Esophagus squamous epithelium (tissue), 5 donors: ENCODE data around the gene MON1A. TPM values are rescaled to one million over a fixed set of nuclear protein-coding genes. Genes with fewer than 3 reads are reported as not detected.
A peak's percentile ranks its signal among the peaks of the same experiment; 100 is the strongest.
"Not testable (repeated sequence)": the region's sequence is repeated elsewhere in the genome, so short reads cannot be mapped to it uniquely, and the experiment has no call there.

Experiments
- DNase-seq: peaks from one replicate; lab custom pipeline; 2025; lab: John Stamatoyannopoulos, UW
- H3K27ac ChIP-seq, 4 donors: fragments of 200-600 bp; sonication (generic); one replicate each; pipeline ENCODE4 v1.5.1; 2016 to 2019; ENCODE audit warnings: mild to moderate bottlenecking in 1 of 4
- H3K27me3 ChIP-seq, 4 donors: fragments of 200-600 bp; sonication (generic); 1 replicate in 3 of 4; 2 replicates in 1 of 4; pipeline versions ENCODE4 v1.5.1 to v1.6.0; 2017 to 2021; ENCODE audit warnings: antibody characterized with exemption in 1 of 4
- H3K36me3 ChIP-seq, 3 donors: fragments of 200-600 bp; sonication (generic); one replicate each; pipeline ENCODE4 v1.5.1; 2016 to 2019
- H3K4me1 ChIP-seq, 3 donors: fragments of 200-600 bp; sonication (generic); one replicate each; pipeline ENCODE4 v1.5.1; 2017 to 2019
- H3K4me3 ChIP-seq, 4 donors: fragments of 200-600 bp; sonication (generic); 1 replicate in 3 of 4; 2 replicates in 1 of 4; pipeline ENCODE4 v1.5.1; 2016 to 2019; ENCODE audit warnings: mild to moderate bottlenecking in 2 of 4, moderate library complexity in 1 of 4
- H3K9me3 ChIP-seq, 3 donors: fragments of 200-600 bp; sonication (generic); one replicate each; pipeline ENCODE4 v1.5.1; 2016 to 2019
- CTCF ChIP-seq, 6 experiments: fragments of 450-650 bp in 4 of 6; fragments of 200-600 bp in 2 of 6; sonication (generic) in 2 of 6; IDR thresholded peaks; one replicate each; pipeline ENCODE4 v1.5.1; 2016 to 2019; ENCODE audit warnings: antibody characterized with exemption in 6 of 6, mild to moderate bottlenecking in 4 of 6, moderate library complexity in 4 of 6
- POLR2A ChIP-seq, 4 donors: fragments of 450-650 bp; IDR thresholded peaks; one replicate each; pipeline ENCODE4 v1.6.1; 2017; ENCODE audit warnings: antibody characterized with exemption in 4 of 4, mild to moderate bottlenecking in 4 of 4, moderate library complexity in 3 of 4
- WGBS, 2 donors: methylation state at CpG; one replicate each; pipeline ENCODE4 v1.1.5; 2018; 5-methylcytosine and 5-hydroxymethylcytosine counted together
- intact Hi-C: fragments of 100-400 bp; cut with DNase I; formaldehyde crosslinking; loops from one replicate; pipeline ENCODE4 v1.15.0; 2022
- total RNA-seq, 4 donors: library from RNA; depleted of rRNA; stranded (reverse); fragments of >200 nt; gene quantifications; one replicate each; pipeline ENCODE4 v1.1.0, GENCODE V29; 2016
- donor health status: DM: yes; HTN: yes; CAD: no.

MON1A gene
- total RNA-seq, 4 donors from 2014 or later, result 12.9 to 17.2 (median 14.1) TPM

GRCh38 chr3:49910409-49911123 lies 19.0 kb downstream of the MON1A start:
- no peak for TF ChIP-seq POLR2A (IDR thresholded peaks at IDR 0.05)
- no peak for TF ChIP-seq CTCF (IDR thresholded peaks at IDR 0.05)
- Histone ChIP-seq H3K36me3 (peaks cover 0 to 50% (median 14%) of the 10 kb centered on the region in 3 donors), H3K4me1 (peaks cover 11 to 24% (median 16%) of the 10 kb centered on the region in 3 donors), H3K4me3 (no peak overlapping the region), H3K27ac (no peak overlapping the region), H3K9me3 (no peaks in the 10 kb centered on the region), H3K27me3 (no peaks in the 10 kb centered on the region)
- intact Hi-C loops, result no loop called here
- no peak for DNase-seq
- WGBS, 2 donors, result 89 to 93% methylated on average over 19 to 38 of the region's 48 CpGs

DNA sequence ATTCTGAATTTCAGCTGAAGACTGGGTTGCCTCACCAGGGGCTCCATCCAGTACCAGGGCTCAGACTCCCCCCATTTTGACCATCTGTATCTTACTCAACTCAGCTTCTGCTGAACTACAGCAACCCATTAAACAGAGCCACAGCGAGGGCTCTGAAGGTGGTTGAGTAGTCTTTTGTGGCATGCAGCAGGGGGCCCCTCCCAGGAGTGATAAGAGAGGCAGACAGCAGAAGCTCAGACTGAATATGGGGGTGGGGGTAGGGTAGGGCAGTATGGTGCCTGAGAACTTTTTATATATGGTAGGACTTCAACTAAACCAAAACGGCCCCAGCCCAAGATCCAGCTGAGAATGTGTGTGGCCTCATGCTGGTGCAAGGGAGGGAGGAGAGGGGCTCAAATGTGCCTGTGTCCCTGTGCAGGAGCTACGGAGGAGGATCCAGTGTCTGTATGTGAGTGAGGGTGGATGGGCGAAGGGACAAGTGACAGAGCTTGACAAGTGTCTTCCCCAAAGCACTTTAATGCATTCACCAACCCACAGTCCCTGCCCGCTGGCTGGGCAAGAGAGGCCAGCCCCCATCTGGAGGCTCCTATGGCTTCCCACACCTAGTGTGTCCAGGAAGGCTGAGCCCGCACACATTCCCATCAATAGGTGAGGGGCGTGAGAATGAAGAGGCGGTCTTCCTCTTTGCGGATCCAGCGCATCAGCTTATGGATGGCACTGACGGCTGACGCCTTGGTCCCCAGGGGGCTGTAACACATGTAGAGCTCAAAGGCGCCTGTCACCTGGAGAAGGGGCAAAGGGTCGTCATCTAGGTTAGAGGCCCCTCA lies 21.0 kb downstream of the MON1A start:
- intact Hi-C loops, result no loop called here
- no peak for TF ChIP-seq CTCF (IDR thresholded peaks at IDR 0.05)
- TF ChIP-seq POLR2A (IDR thresholded peaks at IDR 0.05), result no peak
- no peak for DNase-seq
- H3K9me3 ChIP-seq, result no peaks in the 10 kb centered on the region
- no peak overlapping the region for H3K4me3 ChIP-seq
- H3K27me3 ChIP-seq, result no peaks in the 10 kb centered on the region
- 86 to 92% methylated on average over 5 of the region's 14 CpGs for WGBS, 2 donors
- H3K27ac ChIP-seq, result no peak overlapping the region
- peaks cover 0 to 50% (median 14%) of the 10 kb centered on the region in 3 donors for H3K36me3 ChIP-seq
- peaks cover 15 to 33% (median 29%) of the 10 kb centered on the region in 3 donors for H3K4me1 ChIP-seq

GRCh38 chr3:49906073-49906743 lies 23.4 kb downstream of the MON1A start:
- WGBS, 2 donors, result 2 to 22% methylated on average over 6 to 7 of the region's 15 CpGs
- Histone ChIP-seq H3K27me3 (no peaks in the 10 kb centered on the region), H3K36me3 (peaks cover 0 to 30% (median 14%) of the 10 kb centered on the region in 3 donors), H3K4me1 (peaks cover 37 to 57% (median 39%) of the 10 kb centered on the region in 3 donors), H3K4me3 (peak overlapping the region in 3 of 4 donors; percentile 25 to 56 (median 31)), H3K27ac (peak overlapping the region; percentile 68 to 91 (median 80)), H3K9me3 (no peaks in the 10 kb centered on the region)
- DNase-seq, result no peak
- TF ChIP-seq CTCF (IDR thresholded peaks at IDR 0.05), result peak in 5 of 6 experiments; percentile 50 to 68 (median 62)
- no peak for TF ChIP-seq POLR2A (IDR thresholded peaks at IDR 0.05)
- intact Hi-C loops, result no loop called here

DNA sequence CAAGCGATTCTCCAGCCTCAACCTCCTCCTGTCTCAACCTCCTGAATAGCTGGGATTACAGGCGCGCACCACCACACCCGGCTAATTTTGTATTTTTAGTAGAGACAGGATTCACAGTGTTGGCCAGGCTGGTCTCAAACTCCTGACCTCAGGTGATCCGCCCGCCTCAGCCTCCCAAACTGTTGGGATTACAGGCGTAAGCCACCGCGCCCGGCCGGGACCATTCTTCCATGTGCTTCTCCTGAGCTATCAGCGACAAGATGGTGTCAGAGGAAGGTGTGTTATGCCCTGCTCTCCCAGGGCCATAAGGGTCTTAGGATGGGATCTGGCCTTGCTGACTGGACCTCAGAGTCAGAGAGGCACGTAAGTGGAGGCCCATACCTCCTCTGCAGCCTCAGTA lies 25.2 kb downstream of the MON1A start:
- intact Hi-C loops, result loop anchor here (5.0 kb wide), 1 partner anchor 102 kb away; the partner anchor contains the start of gene INKA1
- Histone ChIP-seq H3K4me3 (peak overlapping the region in 2 of 4 donors; percentile 52 to 63), H3K27ac (peak overlapping the region; percentile 84 to 91 (median 88)), H3K36me3 (peaks cover 0 to 14% (median 5%) of the 10 kb centered on the region in 3 donors), H3K4me1 (peaks cover 45 to 74% (median 48%) of the 10 kb centered on the region in 3 donors)
- H3K9me3 ChIP-seq, DNase-seq, H3K27me3 ChIP-seq: not testable (repeated sequence)
- WGBS, 2 donors, result 87 to 91% methylated on average over 7 to 10 of the region's 13 CpGs
